ENCODE data around the gene PIAS4.

- TF ChIP-seq CTCF (IDR thresholded peaks at IDR 0.05): no peak
- TF ChIP-seq POLR2A (IDR thresholded peaks at IDR 0.05): no peak
These were observed 38.8 kb downstream of the PIAS4 start for GRCh38 chr19:4046362-4046691.

Data from body of pancreas (tissue), 4 donors.